GM21825 (cell line): Measurements from ENCODE around the gene LTB4R.
A peak's percentile ranks its signal among the peaks of the same experiment; 100 is the strongest.

ENCODE experiments used
- ATAC-seq: cut with Tn5 transposase; IDR thresholded peaks from one replicate; pipeline ENCODE4 v1.9.1; 2021; ENCODE audit warnings: mild to moderate bottlenecking, moderate library complexity; ENCODE audit not compliant: unreplicated experiment

Gene LTB4R

DNA sequence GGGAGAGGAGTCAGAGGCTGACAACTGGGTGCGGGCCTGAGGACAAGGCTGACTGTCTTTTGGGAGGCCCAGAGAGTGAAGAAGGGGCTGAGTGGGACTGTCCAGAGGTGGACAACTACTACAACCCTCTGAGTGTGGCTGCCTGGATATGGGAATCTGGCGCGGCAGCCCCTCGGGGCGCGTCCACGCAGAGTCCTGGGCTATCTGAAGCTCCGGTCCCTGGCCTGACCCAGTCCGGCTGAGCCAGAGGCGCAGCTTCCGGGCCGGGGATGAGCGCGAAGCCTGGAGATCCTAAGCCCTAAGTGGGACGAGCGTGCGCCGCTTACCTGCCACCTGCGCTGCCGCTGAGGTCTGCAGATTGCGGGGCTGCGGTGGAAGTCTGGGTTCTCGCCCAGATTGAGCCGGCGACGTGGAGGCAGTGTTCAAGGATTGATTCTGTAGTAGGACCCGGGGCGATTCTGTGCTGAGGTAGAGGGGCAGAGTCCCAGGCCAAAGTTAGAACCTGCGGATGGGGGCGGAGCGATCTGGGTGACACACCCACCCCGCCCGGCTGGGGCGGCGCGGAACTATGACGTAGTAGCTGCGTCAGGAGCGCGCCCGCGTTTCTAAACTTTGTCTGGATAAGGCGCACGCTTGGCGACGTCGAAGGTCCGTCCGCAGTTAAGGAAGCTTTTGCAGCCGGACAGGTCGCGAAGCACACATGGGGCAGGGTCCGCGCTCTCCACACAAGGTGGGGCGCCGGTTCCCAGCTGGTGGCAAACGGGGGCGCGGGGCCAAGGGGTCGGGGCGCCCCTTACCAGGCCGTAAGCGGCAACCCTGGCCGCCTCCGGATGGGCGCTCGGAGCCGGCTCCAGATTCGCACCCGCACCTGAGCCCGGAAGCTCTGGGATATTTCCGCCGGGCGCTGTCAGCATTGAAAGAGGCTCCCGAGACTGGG lies 11.8 kb upstream of the LTB4R start, which contains the start of the genes DHRS1 and NOP9:
DHRS1 (minus strand) TSS at position 526 of the 937 bp plus-strand sequence. CDS start 674 bp downstream, outside the sequence.
NOP9 (plus strand) TSS at position 596 of the 937 bp plus-strand sequence; CDS start at position 701, 105 bp downstream.
- ATAC-seq: peak; percentile 62

DNA sequence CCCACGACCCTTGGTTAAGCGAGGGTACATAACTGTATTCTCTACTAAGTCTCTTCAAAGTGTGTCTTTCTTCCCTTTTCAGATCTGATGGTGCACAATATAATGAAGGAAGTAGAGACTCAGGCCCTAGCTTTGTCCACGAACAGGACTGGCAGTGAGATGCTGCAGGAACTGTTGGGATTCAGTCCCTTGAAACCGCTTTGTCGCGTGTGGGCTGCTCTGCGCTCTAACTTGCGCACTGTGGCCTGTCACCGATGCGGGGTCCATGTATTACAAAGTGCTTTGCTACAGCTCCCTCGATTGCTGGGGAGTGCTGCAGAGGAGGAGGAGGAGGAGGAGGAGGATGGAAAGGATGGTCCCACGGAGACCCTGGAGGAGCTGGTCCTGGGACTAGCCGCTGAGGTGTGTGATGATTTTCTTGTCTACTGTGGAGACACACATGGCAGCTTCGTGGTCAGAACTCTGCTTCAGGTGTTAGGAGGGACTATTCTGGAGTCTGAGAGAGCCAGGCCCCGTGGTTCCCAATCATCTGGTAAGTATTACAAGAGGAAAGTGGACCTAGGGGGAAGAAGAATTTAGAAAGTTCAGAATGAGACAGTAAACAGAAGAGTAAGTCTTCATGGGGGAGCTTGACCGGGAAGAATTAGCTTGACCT lies 10.8 kb upstream of the LTB4R start:
- ATAC-seq: no peak

DNA sequence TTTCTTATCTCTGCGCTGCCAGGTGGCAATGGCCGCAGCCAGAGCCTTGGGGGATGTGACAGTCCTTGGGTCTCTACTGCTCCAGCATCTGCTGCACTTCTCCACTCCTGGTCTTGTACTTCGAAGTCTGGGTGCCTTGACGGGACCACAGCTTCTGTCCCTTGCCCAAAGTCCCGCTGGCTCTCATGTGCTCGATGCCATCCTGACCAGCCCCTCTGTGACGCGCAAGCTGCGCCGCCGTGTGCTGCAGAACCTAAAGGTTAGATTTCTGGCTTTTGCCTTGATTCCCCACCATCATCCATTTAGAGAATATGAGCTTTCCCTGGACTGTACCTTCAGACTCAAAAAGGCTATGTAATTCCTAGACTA lies 7.3 kb upstream of the LTB4R start:
- no peak for ATAC-seq

DNA sequence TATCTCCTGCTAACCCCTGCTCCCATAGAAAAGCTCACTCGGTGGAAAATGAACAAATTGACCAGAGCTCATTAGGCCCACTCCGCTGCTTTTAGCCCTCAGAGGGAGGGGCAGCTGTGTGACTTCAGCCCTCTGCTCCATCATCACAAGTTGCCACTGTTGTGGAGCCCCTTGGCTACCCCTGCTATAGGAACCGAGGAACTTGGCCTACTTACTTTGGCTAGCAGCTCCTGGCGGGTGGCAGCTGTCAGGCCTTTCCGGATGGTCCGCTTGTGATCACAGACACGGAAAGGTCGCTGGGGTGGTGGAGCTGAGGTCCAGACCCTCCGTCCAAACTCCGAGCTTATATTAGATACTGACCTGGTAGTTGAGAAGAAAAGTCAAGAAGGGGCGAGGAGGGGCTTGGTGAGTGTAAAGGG lies 4.1 kb upstream of the LTB4R start:
- ATAC-seq: no peak

DNA sequence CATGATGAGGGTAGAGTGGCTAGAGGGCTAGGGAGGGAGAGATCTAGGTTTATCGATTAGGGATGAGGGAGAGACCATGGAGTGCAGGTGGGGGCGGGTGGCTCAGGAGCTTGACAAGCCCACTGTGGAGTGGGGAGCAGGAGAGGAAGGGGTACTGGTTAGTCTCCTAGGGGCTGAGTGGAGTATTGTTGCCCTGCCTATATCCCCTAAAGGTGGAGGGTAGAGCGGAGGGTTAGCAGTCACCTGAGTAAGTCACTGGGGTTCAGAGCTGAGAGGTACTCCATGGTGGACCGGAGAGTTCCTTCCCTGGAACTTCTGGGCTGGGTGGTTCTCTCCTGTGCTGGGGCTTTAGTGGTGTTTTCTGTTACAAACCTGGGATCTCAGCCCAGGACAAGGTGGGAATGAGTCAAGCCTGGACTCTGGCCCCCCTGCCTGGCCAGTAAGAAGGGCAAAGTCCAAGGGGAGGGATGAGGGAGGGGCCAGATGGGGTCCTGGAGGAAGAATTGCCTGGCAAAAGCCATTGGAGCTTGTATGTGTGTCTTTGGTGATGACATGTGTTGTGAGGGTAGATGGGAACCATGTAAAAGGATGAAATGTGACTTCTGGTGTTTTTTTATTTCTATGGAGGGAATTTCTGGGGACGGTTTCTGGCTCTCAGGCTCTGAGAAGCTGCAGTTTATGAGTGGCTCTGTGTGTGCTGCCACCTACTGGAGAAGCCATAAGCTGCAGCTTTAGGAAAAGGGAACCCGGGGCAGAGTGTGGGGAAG lies 3.5 kb upstream of the LTB4R start, which contains the start of gene CIDEB:
CIDEB (minus strand) TSS at position 403 of the 767 bp plus-strand sequence; CDS start at position 284, 119 bp downstream.
- no peak for ATAC-seq

DNA sequence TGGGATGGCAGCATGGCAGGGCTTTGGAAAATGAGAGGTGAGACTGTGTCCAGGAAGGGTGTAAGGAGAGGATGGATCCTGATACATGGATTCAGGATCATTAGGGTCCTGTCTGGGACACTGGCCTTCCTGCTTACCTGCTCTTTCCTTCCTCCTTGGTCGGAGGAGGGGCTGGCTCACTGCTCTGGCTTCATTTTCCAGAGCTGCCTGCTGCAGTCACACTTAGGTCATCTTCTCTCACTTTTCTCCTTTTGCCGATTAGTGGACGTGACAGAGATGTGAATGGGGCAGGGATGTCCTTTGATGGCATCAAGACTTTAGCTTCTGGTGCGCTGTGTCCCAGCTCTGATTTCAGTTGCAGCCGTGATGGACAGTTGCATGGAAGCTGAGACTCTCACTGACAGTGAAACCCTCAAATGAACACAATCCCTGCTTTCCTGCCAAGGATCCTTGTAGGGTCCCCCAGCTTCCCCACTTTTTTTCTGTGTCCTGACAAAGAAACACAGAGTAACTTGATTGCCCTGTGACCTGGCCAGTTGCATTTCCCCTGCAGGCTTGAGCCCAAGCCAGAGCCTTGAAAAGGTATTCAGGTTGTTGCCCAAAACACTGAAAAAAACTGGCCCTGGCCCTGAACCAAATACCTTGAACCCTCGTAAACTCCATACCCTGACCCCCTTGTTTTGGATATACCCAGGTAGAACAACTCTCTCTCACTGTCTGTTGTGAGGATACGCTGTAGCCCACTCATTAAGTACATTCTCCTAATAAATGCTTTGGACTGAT lies 2.8 kb upstream of the LTB4R start:
- ATAC-seq: no peak

DNA sequence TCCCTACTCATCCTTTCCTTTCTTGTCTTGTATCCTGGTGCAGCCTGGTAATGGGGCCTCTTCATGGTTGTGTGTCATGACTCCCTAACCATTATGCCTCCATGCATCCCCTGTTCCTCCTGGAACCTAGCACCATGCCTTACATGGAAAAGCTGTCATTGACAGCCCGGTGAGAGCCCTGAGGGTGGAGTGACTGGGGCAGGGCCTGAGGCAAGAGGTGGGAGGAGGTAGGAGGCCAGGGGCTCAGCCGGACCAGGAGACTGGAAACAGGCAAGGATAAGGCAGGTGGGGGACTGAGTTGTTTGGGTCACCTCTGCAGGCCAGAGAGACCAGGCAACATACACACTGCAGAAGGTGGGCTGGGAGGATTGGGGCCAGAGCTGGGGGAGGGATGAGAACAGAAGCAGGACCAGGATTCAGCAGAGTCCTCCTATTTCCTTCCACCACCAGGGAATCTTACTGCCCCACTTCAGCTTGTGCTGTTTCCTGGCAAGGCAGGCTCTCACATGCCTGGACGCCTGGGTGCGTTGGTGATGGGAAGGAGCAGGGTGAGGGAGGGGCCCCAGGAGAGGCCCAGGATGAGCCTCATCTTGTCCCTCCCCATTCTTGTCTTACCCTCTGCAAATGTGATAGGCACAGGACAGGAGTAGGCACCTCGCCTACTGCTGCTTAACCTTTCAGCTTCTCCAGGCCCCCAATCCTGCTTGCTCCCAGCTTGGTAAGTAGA lies 1.6 kb upstream of the LTB4R start, which contains the start of gene LTB4R2:
LTB4R2 (plus strand) TSS at position 603 of the 727 bp plus-strand sequence. CDS start 525 bp downstream, outside the sequence.
- ATAC-seq: no peak

DNA sequence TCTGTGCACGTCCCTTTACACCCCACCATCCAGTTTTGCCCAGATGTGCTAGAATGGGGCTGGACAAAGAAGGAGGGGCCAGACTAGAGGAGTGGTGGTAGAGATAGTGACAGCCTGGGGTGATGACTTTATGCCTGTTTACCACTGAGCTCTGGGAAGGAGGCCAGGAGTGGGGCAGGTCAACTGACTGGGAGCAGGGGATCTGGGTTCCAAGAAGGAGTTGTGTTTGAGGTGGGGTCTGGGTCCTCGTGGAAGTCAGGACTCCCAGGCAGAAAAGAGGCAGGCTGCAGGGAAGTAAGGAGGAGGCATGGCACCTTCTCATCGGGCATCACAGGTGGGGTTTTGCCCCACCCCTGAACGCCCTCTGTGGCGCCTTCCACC lies 1.0 kb upstream of the LTB4R start:
- ATAC-seq: no peak

DNA sequence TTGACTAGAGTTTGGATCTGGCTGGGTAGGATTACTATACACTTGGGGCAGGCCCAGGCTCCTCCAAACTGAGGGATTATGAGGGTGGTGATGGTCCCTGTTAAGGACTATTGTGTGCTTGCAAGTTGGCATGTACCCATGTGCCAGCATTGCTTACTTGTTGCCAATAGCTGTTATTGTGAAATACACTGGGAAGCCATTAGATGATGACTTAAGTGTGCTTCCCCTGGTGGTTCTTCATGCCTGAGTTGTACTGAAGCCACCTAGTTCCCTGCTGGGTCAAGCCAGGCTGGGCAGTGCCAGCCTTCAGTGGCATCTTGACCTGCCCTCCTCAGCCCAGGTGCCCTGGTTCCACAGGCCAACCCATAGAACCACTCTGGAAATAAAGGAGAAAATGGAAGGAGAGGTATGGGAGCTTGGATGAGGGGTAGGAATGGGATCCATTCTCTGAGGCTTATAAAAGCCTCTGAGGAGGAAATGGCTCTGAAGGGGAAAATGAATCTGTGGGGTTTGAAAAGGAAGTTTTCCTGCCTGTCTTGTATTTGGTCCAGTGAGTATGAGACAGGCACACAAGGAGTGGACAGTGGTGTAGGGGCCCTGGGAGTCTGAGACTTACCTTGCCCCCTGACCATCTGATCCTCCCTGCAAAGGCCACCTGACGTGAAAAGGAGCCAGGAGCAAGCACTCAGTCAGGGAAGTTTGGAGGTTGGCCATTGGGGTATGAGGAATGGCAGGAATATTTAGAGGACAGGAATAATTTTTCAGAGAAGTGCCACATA lies 724 bp downstream of the LTB4R start:
- no peak for ATAC-seq

DNA sequence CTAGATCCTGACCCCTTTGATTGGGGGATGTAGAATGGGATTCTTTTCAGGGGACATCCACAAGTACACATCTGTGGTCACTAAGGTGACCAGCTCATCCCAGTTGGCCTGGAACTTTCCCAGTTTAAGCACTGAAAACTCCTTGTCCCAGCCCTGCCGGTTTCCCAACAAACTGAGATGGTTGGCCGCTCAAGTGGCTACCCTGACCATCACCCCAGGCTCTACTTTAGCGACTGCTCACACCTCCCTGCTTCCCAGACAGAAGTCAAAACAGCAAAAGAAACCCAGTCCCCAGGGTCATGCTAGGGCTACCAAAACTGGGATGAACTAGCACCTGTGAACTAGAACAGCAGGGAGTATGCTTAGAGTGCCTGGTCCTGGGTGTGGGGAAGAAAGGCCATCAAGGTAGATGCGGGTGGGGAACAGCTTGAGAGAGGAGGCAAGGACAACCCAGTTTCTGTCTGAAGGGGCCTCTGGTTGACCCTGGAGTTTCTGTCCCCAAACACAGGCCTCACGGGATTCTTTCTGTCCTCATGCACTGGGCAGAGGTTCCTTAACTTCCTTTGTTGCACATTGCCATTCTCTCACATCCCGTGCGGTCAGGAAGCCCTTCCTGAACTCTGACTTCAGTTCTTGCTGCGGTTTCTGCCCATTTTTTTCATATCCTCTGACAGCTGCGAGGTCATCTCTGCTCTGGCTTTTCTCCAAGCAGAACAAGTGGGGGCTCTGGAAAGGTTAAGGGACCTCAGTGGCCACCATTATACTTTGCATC lies 1.6 kb downstream of the LTB4R start:
- ATAC-seq: no peak

DNA sequence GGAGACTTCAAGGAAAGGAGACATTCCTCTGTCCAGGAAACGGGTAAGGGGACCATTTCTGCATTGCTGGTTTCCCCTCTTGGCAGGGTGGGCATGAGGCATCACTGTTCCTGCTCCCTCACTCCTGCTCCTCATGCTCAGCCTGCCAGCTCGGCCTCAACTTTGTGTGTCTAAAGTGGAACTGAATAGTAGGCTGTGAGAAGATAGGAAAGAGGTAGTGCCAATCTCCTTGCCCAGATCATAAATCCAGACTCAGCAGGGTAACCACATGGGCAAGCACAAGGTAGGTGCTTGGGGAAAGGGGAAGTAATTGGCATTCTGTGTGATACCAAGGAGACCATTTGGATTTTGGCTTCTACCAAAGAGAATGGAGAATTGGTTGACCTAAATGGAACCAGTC lies 2.6 kb downstream of the LTB4R start:
- no peak for ATAC-seq

DNA sequence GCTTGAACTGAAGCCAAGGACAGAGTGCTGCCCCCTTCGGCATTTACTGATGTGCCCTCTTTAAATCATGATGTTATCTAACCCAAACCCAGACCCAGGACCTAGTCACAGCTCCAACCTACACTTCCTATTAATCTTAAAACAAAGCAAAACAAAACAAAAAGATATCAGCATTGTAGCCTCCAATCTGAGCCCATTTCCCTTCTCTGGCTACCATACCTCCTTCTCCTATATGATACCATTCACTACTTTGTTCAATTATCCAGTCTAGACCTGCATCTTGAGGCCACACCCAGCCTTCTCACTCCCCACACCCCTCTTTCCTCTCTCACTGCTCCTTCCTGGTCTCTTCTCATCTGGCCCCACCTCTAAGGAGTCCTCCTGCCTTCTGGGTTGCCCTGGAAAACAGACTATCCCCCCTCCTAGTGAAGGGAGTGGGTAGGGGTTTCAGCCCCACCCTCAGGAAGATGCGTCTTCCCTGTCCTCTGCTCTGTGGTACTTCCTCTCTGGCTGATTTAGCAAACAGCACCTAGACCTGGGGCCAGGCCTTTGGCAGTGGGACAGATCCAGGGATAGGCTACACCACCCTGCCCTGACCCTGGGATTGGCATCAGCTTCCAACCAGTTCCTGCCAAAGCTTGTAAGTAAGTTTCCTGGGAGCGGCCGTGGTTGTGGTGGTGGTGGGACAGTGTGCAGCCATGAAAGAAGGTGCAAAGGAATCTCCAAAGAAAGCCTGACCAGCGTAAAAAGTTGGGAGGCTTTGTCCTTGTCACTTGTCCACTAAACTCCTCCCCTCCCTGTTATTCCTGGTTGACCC lies 3.3 kb downstream of the LTB4R start:
- ATAC-seq: no peak

DNA sequence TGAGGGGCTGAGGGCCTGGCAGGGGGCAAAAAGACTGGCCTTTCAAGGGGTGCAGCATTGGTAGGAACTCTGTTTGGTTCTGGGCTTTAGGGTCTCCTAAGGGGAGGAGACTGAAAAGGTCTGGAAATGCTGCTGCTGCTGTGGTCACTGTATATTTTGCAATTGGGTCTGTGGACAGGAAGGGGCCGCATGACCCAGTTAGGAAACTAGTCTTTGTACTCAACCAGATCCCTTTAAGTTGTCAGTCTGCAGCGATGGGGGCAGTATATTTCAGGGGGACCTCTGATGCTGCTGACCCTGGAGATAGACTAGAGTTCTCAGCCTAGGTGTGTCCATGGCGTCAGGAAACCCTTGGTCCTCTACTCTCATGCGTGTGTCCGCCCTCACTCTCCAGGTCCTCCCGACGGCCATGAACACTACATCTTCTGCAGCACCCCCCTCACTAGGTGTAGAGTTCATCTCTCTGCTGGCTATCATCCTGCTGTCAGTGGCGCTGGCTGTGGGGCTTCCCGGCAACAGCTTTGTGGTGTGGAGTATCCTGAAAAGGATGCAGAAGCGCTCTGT lies 4.0 kb downstream of the LTB4R start:
- no peak for ATAC-seq

DNA sequence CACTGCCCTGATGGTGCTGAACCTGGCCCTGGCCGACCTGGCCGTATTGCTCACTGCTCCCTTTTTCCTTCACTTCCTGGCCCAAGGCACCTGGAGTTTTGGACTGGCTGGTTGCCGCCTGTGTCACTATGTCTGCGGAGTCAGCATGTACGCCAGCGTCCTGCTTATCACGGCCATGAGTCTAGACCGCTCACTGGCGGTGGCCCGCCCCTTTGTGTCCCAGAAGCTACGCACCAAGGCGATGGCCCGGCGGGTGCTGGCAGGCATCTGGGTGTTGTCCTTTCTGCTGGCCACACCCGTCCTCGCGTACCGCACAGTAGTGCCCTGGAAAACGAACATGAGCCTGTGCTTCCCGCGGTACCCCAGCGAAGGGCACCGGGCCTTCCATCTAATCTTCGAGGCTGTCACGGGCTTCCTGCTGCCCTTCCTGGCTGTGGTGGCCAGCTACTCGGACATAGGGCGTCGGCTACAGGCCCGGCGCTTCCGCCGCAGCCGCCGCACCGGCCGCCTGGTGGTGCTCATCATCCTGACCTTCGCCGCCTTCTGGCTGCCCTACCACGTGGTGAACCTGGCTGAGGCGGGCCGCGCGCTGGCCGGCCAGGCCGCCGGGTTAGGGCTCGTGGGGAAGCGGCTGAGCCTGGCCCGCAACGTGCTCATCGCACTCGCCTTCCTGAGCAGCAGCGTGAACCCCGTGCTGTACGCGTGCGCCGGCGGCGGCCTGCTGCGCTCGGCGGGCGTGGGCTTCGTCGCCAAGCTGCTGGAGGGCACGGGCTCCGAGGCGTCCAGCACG lies 4.7 kb downstream of the LTB4R start:
- ATAC-seq: no peak

DNA sequence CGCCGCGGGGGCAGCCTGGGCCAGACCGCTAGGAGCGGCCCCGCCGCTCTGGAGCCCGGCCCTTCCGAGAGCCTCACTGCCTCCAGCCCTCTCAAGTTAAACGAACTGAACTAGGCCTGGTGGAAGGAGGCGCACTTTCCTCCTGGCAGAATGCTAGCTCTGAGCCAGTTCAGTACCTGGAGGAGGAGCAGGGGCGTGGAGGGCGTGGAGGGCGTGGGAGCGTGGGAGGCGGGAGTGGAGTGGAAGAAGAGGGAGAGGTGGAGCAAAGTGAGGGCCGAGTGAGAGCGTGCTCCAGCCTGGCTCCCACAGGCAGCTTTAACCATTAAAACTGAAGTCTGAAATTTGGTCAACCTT lies 5.3 kb downstream of the LTB4R start:
- no peak for ATAC-seq
